HG03439 (cell line): ENCODE results near the gene ANO1.

Source experiments
- ATAC-seq: cut with Tn5 transposase; IDR thresholded peaks from one replicate; pipeline ENCODE4 v1.9.1; 2021; ENCODE audit warnings: mild to moderate bottlenecking, moderate library complexity; ENCODE audit not compliant: unreplicated experiment

The ANO1 gene

GRCh38 chr11:70133771-70134335 lies 55.7 kb downstream of the ANO1 start:
- no peak for ATAC-seq

DNA sequence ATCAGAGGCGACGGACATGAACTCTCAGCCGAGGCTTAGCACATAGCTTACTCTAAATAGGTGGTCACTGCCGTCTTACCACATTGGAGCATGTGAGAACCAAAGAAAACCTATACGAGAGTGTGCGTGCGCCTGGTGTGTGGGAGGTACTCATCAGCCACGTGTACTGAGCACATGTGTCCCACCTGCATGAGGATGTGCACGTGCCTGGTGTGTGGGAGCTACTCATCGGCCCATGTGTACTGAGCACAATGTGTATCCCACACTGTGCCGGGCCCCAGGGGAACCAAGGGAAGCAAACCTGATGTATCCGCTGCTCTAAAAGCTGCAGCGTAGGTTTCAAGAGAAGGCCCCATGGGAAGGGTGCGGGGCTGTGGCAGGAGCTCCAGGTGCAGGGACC lies 56.4 kb downstream of the ANO1 start:
- ATAC-seq: no peak

- no peak for ATAC-seq
Observed at GRCh38 chr11:70135142-70135541, 57.0 kb downstream of the ANO1 start.

GRCh38 chr11:70135625-70136059 lies 57.5 kb downstream of the ANO1 start:
- ATAC-seq: no peak

- ATAC-seq: no peak
Observed at GRCh38 chr11:70137383-70137782, 59.3 kb downstream of the ANO1 start.

GRCh38 chr11:70138403-70138802 lies 60.3 kb downstream of the ANO1 start:
- no peak for ATAC-seq

- ATAC-seq: no peak
Observed at GRCh38 chr11:70139785-70140410, 61.8 kb downstream of the ANO1 start.

DNA sequence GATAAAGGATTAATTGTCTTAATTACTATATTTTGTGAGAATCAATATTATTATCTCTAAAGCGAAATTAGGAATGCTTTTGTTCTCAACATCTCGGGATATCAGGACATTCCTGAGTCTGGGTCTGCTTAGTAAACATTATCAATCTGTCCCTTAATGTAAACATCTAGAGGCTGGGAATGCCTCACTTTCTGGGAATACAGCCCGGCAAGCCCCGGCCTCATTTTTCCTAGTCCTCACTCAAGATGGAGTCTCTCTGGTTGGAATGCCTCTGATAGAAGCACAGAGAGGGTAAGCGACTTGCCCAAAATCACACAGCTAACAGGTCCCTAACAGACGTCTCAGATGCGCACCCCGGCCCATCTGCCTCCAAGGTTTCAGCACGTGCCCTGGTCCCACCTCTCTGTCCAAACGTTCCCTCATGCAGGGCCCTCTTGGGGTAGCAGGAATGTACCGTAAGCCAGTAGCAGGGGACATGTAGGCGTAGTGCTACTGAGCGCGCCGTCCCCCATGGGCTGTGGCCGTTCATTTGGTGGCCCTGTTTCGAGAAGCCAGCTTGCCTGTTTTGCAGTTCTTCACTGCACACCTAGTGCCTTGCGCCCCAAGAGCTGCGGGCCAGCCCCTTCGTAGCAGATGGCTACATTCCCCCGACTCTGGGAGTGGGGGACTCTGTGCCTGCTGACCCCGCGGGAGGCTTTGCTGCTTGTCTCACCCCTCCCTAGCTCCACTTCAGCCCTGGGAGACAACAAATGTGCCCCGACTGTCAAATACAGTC lies 62.8 kb downstream of the ANO1 start:
- ATAC-seq: no peak

- no peak for ATAC-seq
Observed at GRCh38 chr11:70141486-70142220, 63.5 kb downstream of the ANO1 start.

DNA sequence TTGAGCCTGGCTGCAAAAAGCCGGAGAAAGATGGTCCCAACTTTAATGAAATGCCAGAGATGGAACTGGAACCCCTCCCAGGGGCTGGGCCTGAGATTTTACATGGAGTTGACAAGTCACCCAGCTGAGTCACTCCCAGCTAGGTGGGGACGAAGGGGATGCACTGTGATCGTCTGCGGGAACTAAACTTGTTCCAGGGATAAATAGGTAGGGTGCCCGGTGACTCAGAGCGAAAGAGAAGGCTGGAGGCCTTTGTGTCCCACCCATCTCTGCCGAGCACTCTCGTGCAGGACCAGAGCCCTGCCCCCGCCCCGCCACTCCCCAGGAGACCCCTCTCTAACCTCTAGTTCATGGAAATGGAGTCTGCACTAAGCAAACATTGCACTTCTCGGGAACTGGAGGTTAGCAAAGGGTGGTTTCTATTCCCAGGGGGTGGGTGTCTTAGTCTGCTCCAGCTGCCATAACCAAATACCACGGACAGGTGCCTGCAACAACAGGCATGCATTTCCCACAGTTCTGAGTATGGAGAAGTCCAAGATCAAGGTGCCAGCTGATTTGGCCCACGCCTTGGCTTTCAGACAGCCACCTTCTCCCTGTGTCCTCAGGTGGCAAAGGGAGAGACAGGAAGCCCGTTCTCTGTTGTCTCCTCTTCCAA lies 64.2 kb downstream of the ANO1 start:
- no peak for ATAC-seq

- no peak for ATAC-seq
Observed at GRCh38 chr11:70144262-70144661, 66.1 kb downstream of the ANO1 start.

- no peak for ATAC-seq
Observed at GRCh38 chr11:70145071-70145470, 67.0 kb downstream of the ANO1 start.

DNA sequence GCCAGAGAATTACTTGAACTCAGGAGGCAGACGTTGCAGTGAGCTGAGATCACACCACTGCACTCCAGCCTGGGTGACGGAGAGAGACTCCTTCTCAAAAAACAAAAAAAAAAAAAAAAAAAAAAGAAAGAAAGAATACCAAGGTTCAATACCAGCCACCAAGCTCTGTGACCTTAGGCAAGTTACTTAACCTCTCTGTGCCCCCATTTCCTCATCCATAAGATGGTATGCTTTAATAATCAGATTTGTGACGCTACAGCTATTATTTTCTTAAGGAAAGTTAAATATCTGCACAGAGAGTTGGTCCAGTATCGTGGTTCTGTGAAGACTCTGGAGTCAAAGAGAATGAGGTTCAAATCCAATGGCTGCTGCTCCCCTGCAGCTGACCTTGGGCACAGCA lies 67.7 kb downstream of the ANO1 start:
- ATAC-seq: no peak

DNA sequence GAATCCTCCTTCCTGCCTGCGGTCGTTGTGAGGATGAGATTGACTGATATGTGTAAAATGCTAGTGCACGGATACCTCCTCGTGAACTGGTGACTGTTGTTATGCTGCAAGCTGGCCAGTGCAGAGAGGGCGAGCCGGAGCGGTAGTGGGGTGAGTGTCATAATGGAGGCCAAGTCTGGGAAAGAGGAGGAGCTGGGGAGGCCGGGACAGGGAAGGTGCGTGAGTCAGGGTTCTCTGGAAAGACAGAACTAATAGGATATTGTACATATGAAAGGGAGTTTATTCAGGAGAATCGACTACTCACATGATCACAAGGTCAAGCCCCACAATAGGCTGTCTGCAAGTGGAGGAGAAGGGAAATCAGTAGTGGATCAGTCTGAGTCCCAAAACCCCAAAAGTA lies 68.2 kb downstream of the ANO1 start:
- ATAC-seq: no peak

GRCh38 chr11:70146895-70147520 lies 68.9 kb downstream of the ANO1 start:
- ATAC-seq: no peak

DNA sequence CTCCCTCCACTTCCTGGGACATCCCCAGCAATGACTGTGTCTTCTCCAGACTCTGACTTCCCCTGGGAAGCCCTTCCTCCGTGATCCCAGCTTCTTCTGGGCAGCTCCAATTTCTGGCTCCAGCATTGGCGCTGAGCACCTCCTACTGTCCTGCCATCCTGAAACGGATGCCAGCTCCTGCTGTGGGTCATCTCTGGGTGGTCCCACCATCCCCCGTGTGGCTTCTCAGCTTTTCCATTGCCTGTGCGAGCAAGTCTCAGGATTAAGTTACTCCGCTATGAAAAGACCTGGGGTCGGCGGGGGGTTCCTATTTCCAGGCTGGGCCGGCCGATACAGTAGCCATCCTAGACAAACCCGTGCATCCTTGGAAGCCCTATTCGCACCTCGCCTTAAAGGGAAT lies 69.6 kb downstream of the ANO1 start:
- no peak for ATAC-seq

DNA sequence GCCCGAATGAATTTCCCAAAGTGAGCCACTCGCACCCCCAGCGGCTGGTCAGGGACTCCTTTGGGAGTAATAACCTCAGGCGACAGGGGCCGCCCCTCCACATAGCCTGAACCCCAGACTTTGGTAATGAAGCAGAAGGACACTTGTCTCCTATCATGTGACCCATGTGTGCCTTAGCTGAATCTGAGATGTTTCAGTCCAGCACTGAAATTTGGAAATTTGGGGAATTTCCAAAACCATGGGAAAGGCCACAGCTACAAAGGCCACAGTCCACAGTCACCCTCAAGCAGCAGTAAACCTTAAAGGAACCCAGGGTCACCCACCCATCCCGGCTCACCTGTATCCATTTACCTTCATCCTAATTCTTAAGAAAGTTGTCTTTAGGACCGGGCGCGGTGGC lies 73.6 kb downstream of the ANO1 start:
- ATAC-seq: no peak

DNA sequence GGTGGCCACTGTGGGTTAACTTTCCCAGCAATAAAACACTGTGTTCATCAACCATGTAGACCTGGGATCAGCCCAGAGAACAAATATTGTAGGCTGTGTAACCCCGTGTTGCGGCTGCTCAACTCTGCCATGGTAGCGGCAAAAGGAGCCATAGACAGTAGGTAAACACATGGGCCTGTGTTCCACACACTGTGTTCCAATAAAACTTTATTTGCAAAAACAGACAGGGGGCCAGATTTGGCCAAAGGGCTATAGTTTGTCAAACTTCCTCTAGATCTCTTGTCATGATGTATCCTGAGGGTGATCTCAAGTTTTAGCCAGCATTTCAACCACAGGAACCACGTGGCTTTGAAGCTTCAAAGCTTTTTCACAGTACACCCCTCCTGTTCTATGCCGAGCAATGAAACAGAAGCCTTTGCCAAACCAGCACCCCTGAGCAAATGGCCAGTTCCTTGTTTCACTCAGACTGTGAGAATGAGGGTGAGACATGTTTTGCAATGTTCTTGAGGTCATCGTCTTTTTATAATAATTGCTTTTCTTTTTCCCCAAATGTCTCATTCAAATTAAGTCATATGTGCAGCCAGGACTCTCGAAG lies 75.1 kb downstream of the ANO1 start:
- ATAC-seq: no peak

DNA sequence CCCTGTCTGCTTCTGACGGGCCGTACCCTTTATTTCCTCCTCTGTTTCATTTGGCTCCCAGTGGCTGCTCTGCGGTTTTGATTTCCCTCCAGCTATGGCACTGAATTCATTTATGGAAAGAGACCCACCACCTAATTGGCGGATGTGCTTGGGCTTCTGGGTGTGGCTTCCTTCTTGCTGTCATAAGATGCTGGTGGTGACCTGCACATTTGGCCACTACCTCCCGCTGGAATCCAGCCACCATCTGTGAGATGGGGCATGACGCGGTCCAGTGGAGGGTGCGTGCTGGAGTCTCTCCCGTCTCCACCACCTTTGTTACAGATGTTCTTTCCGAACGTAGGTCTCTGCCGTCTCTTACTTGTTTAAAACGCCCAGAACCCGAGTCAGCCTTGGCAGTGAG lies 77.3 kb downstream of the ANO1 start:
- ATAC-seq: no peak

- ATAC-seq: no peak
Observed at GRCh38 chr11:70156291-70157037, 78.3 kb downstream of the ANO1 start.
